NCI-H526 (cell line): ENCODE data around the gene REL.
"Not testable (repeated sequence)": the region's sequence is repeated elsewhere in the genome, so short reads cannot be mapped to it uniquely, and the experiment has no call there.

Source experiments
- DNase-seq, 2 experiments: peaks; one replicate each; lab custom pipeline; 2025; lab: John Stamatoyannopoulos, UW

REL gene

GRCh38 chr2:60881047-60881932, at the start of gene REL:
Gene REL (plus strand): TSS chr2:60881574. CDS start chr2:60881841, 267 bp downstream.
- DNase-seq = peak; percentile 70 to 94

GRCh38 chr2:60831921-60832320, 49.5 kb upstream of the REL start:
- DNase-seq = no peak

GRCh38 chr2:60832621-60833020, 48.8 kb upstream of the REL start:
- DNase-seq = no peak

GRCh38 chr2:60834270-60834717, 47.1 kb upstream of the REL start:
- DNase-seq = no peak

- DNase-seq = no peak
Observed at GRCh38 chr2:60836491-60836890, 44.9 kb upstream of the REL start.

GRCh38 chr2:60837123-60837522, 44.3 kb upstream of the REL start:
- DNase-seq = no peak

- peak; percentile 59 to 60 for DNase-seq
Observed at GRCh38 chr2:60838481-60838880, 42.9 kb upstream of the REL start.

GRCh38 chr2:60839126-60839813, 42.1 kb upstream of the REL start:
- no peak for DNase-seq

- peak; percentile 23 to 61 for DNase-seq
Observed at GRCh38 chr2:60840880-60841279, 40.5 kb upstream of the REL start.

- no peak for DNase-seq
Observed at GRCh38 chr2:60843006-60843405, 38.4 kb upstream of the REL start.

GRCh38 chr2:60844105-60844504, 37.3 kb upstream of the REL start:
- no peak for DNase-seq

GRCh38 chr2:60847854-60848253, 33.5 kb upstream of the REL start:
- no peak for DNase-seq

GRCh38 chr2:60849187-60849586, 32.2 kb upstream of the REL start:
- no peak for DNase-seq

GRCh38 chr2:60852282-60852860, 29.0 kb upstream of the REL start:
- no peak for DNase-seq

- no peak for DNase-seq
Observed at GRCh38 chr2:60853531-60853930, 27.8 kb upstream of the REL start.

- no peak for DNase-seq
Observed at GRCh38 chr2:60855989-60856669, 25.2 kb upstream of the REL start.

GRCh38 chr2:60857056-60857455, 24.3 kb upstream of the REL start:
- no peak for DNase-seq

- DNase-seq = no peak
Observed at GRCh38 chr2:60858897-60859311, 22.5 kb upstream of the REL start.

GRCh38 chr2:60861736-60862135, 19.6 kb upstream of the REL start:
- no peak for DNase-seq

- DNase-seq = no peak
Observed at GRCh38 chr2:60862642-60863041, 18.7 kb upstream of the REL start.

GRCh38 chr2:60865361-60865760, 16.0 kb upstream of the REL start:
- DNase-seq = not testable (repeated sequence)

GRCh38 chr2:60867007-60867406, 14.4 kb upstream of the REL start:
- no peak for DNase-seq
